ENCODE results near the gene SP140L.

- TF ChIP-seq, protein P1, sequence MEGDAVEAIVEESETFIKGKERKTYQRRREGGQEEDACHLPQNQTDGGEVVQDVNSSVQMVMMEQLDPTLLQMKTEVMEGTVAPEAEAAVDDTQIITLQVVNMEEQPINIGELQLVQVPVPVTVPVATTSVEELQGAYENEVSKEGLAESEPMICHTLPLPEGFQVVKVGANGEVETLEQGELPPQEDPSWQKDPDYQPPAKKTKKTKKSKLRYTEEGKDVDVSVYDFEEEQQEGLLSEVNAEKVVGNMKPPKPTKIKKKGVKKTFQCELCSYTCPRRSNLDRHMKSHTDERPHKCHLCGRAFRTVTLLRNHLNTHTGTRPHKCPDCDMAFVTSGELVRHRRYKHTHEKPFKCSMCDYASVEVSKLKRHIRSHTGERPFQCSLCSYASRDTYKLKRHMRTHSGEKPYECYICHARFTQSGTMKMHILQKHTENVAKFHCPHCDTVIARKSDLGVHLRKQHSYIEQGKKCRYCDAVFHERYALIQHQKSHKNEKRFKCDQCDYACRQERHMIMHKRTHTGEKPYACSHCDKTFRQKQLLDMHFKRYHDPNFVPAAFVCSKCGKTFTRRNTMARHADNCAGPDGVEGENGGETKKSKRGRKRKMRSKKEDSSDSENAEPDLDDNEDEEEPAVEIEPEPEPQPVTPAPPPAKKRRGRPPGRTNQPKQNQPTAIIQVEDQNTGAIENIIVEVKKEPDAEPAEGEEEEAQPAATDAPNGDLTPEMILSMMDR (IDR thresholded peaks at IDR 0.05 in 8 of 11, conservative IDR thresholded peaks at IDR 0.05 in 3 of 11) = no peak
- TF ChIP-seq POLR2A (IDR thresholded peaks at IDR 0.05) = no peak
These were observed 7.7 kb upstream of the SP140L start for GRCh38 chr2:230319211-230319862.
